ENCODE measurements around the gene SLC8B1. TPM values are rescaled to one million over a fixed set of nuclear protein-coding genes. Genes with fewer than 3 reads are reported as not detected.
"Not testable (repeated sequence)": the region's sequence is repeated elsewhere in the genome, so short reads cannot be mapped to it uniquely, and the experiment has no call there.

The SLC8B1 gene
- total and polyA plus RNA-seq, 2 donors (not counting 3 experiments of a cell fraction or from before 2014, with no cell fraction given), result 29.9 to 45.4 TPM

GRCh38 chr12:113358381-113359132 lies 23.6 kb upstream of the SLC8B1 start, which contains the start of gene PLBD2:
PLBD2 (plus strand) TSS chr12:113358587; CDS start chr12:113358601, 14 bp downstream.
- TF ChIP-seq EZH2 (IDR thresholded peaks at IDR 0.05; ENCODE audit: borderline replicate concordance, low read depth, low read length, severe bottlenecking) (no peak), GATA2 (IDR thresholded peaks at IDR 0.05; ENCODE audit: insufficient read depth, insufficient read length, low read depth, low read length) (no peak), JUN (IDR thresholded peaks at IDR 0.05; ENCODE audit: borderline replicate concordance, insufficient read depth, insufficient read length, low read depth) (no peak), CTCF (IDR thresholded peaks at IDR 0.05; ENCODE audit: extremely low read depth in 1 of 2, insufficient read depth in 1 of 2, low read depth in 1 of 2, low read length in 2 of 2) (no peak), FOS (IDR thresholded peaks at IDR 0.05; ENCODE audit: borderline replicate concordance, insufficient read depth, low read length) (peak; percentile 21), MAX (IDR thresholded peaks at IDR 0.05; ENCODE audit: insufficient read depth, insufficient read length) (peak; percentile 78), POLR2AphosphoS5 (IDR thresholded peaks at IDR 0.05; ENCODE audit: insufficient read depth, low read depth, low read length) (peak; percentile 92), POLR2A (IDR thresholded peaks at IDR 0.05; ENCODE audit: low read depth, low read length) (peak; percentile 70), MYC (IDR thresholded peaks at IDR 0.05; ENCODE audit: low read depth, low read length) (no peak)
- H3K36me3 ChIP-seq (ENCODE audit: control insufficient read depth in 2 of 2, extremely low read depth in 1 of 2, insufficient read depth in 2 of 2, low read length in 2 of 2), result no peaks in the 10 kb centered on the region
- DNase-seq (ENCODE audit: low read depth, low spot score) (peak; percentile 95), FAIRE-seq (peak; percentile 92)
- peaks cover 9% of the 10 kb centered on the region for H3K79me2 ChIP-seq (ENCODE audit: control insufficient read depth, insufficient read depth, low read length)
- intact Hi-C loops (cut with micrococcal nuclease) (loop anchor here (1.0 kb wide), 6 partner anchors 23 to 173 kb away; partner anchors contain the start of genes DDX54, RITA1, SDSL and SLC8B1), dilution Hi-C loops (cut with MboI; ENCODE audit: extremely low pct_ligation_motif_present, low sequenced_read_pairs) (no loop called here)
- peak within 1 kb of the TSS; percentile 87 for H2AFZ ChIP-seq (ENCODE audit: low read depth, low read length)
- no peaks in the 10 kb centered on the region for H4K20me1 ChIP-seq (replicated peaks; ENCODE audit: control insufficient read depth, extremely low read depth, insufficient read depth, low read length)
- no peaks in the 10 kb centered on the region for H3K9me3 ChIP-seq (replicated peaks; ENCODE audit: control insufficient read depth, insufficient read depth, low read length)
- peaks cover 6% of the 10 kb centered on the region for H3K4me1 ChIP-seq (ENCODE audit: control insufficient read depth, extremely low read depth, insufficient read depth, low read length)
- H3K4me2 ChIP-seq (ENCODE audit: insufficient read depth, low read length), result peak within 1 kb of the TSS; percentile 79
- BruUV-seq (replicated peaks), result no TSS peak
- ChIA-PET POLR2A (interaction anchor here (0.6 kb wide), 1 partner anchor 32 kb away, joined by 3 read pairs; no protein-coding TSS in a partner anchor), CTCF (interaction anchor here (0.7 to 1.5 kb wide), 6 partner anchors 11 to 164 kb away, joined by 3 to 6 read pairs (median 4); partner anchors contain the start of gene SLC8B1)
- H3K27me3 ChIP-seq (ENCODE audit: control insufficient read depth in 2 of 2, insufficient read depth in 2 of 2, low read length in 2 of 2), result no peaks in the 10 kb centered on the region
- H3K4me3 ChIP-seq (replicated peaks in 1 of 3; ENCODE audit: insufficient read depth in 1 of 3, low read depth in 1 of 3, low read length in 3 of 3), result peak within 1 kb of the TSS; percentile 35 to 62 (median 57)
- H3K9me1 ChIP-seq (replicated peaks; ENCODE audit: control insufficient read depth, extremely low read depth, insufficient read depth, low read length), result no peaks in the 10 kb centered on the region
- peak within 1 kb of the TSS; percentile 62 for H3K9ac ChIP-seq (replicated peaks; ENCODE audit: extremely low read depth, insufficient read depth, low read length)
- peak within 1 kb of the TSS; percentile 20 for H3K27ac ChIP-seq (ENCODE audit: insufficient read depth, low read depth, low read length)

GRCh38 chr12:113354192-113354591 lies 19.3 kb upstream of the SLC8B1 start:
- H4K20me1 ChIP-seq (replicated peaks; ENCODE audit: control insufficient read depth, extremely low read depth, insufficient read depth, low read length); H3K27me3 ChIP-seq (ENCODE audit: control insufficient read depth in 2 of 2, insufficient read depth in 2 of 2, low read length in 2 of 2); H3K9me3 ChIP-seq (replicated peaks; ENCODE audit: control insufficient read depth, insufficient read depth, low read length); dilution Hi-C loops (cut with MboI; ENCODE audit: extremely low pct_ligation_motif_present, low sequenced_read_pairs); H3K4me3 ChIP-seq (replicated peaks in 1 of 3; ENCODE audit: insufficient read depth in 1 of 3, low read depth in 1 of 3, low read length in 3 of 3); H3K4me2 ChIP-seq (ENCODE audit: insufficient read depth, low read length); H3K9me1 ChIP-seq (replicated peaks; ENCODE audit: control insufficient read depth, extremely low read depth, insufficient read depth, low read length); H3K9ac ChIP-seq (replicated peaks; ENCODE audit: extremely low read depth, insufficient read depth, low read length); POLR2A ChIA-PET; FAIRE-seq; BruUV-seq (replicated peaks); CTCF ChIA-PET; H3K36me3 ChIP-seq (ENCODE audit: control insufficient read depth in 2 of 2, extremely low read depth in 1 of 2, insufficient read depth in 2 of 2, low read length in 2 of 2); H2AFZ ChIP-seq (ENCODE audit: low read depth, low read length); DNase-seq (ENCODE audit: low read depth, low spot score); H3K4me1 ChIP-seq (ENCODE audit: control insufficient read depth, extremely low read depth, insufficient read depth, low read length); H3K27ac ChIP-seq (ENCODE audit: insufficient read depth, low read depth, low read length); intact Hi-C loops (cut with micrococcal nuclease); H3K79me2 ChIP-seq (ENCODE audit: control insufficient read depth, insufficient read depth, low read length): not testable (repeated sequence)
